Measurements from ENCODE around the gene KIF12. TPM values are rescaled to one million over a fixed set of nuclear protein-coding genes. Genes with fewer than 3 reads are reported as not detected.

Gene KIF12
- total RNA-seq, 2 donors from 2014 or later, result not detected

DNA sequence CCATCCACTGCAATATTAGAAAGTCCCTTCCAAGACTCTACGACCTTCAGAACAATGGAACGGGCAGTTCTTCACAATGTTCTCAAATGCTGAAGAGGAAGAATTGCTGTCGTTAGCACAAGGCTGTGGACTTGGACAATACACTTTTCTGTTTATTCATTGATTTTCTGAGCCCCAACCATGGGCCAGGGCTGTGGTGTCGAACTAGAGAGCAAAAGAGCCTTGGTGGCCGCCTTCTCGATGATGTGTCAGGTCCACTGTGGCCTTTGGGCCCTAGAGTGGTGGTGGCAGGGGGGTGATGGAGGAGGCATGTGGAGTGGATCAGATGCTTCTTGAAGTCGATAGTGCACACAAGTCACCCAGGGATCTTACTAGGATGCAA, 18.5 kb upstream of the KIF12 start:
- Histone ChIP-seq H3K27ac (no peak overlapping the region), H3K27me3 (no peaks in the 10 kb centered on the region), H3K36me3 (no peaks in the 10 kb centered on the region), H3K9me3 (no peaks in the 10 kb centered on the region), H3K4me1 (peaks cover 0 to 12% of the 10 kb centered on the region in 2 donors), H3K4me3 (no peak overlapping the region)
- DNase-seq (ENCODE audit: low spot score), result no peak
- TF ChIP-seq, protein P1, sequence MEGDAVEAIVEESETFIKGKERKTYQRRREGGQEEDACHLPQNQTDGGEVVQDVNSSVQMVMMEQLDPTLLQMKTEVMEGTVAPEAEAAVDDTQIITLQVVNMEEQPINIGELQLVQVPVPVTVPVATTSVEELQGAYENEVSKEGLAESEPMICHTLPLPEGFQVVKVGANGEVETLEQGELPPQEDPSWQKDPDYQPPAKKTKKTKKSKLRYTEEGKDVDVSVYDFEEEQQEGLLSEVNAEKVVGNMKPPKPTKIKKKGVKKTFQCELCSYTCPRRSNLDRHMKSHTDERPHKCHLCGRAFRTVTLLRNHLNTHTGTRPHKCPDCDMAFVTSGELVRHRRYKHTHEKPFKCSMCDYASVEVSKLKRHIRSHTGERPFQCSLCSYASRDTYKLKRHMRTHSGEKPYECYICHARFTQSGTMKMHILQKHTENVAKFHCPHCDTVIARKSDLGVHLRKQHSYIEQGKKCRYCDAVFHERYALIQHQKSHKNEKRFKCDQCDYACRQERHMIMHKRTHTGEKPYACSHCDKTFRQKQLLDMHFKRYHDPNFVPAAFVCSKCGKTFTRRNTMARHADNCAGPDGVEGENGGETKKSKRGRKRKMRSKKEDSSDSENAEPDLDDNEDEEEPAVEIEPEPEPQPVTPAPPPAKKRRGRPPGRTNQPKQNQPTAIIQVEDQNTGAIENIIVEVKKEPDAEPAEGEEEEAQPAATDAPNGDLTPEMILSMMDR (IDR thresholded peaks at IDR 0.05), result no peak

DNA sequence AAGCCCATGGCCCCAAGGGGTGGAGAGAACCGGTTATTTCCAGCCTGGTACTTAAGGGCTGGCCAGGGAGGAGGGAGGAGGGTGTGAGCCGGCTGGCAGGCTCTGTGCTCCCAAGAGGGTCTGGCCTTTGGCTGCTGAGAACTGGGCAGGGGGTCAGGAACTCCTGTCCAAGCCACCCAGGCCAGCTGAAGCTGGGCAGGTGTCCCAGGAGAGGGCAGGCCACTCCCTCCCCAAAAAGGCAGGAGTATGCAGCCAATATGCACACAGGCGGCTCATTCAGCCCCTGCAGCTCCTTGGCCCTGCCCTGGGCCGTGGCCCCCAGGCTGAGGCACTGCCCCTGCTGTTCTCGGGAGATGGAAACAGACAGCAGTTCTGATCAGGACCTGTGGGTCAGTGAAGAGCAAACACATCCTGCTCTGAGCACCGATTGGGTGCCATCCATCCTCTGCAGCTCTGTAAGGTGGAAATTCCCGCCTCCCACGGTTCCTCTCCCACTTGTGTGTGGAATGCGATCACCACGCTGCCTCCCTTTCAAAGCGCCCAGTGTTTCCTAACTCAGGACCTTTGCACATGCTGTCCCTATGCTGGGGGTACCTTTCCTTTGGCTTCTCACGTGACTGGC, 17.1 kb upstream of the KIF12 start:
- TF ChIP-seq, protein P1 (IDR thresholded peaks at IDR 0.05), result no peak
- Histone ChIP-seq H3K27me3 (no peaks in the 10 kb centered on the region), H3K27ac (no peak overlapping the region)

GRCh38 chr9:114115654-114116125, 16.6 kb upstream of the KIF12 start:
- Histone ChIP-seq H3K9me3 (no peaks in the 10 kb centered on the region), H3K36me3 (no peaks in the 10 kb centered on the region), H3K4me3 (no peak overlapping the region), H3K27ac (no peak overlapping the region), H3K27me3 (no peaks in the 10 kb centered on the region), H3K4me1 (peaks cover 0 to 14% of the 10 kb centered on the region in 2 donors)
- TF ChIP-seq, protein P1 (IDR thresholded peaks at IDR 0.05), result no peak
- DNase-seq (ENCODE audit: low spot score), result no peak

More for the DNA sequence above, 17.1 kb upstream of the KIF12 start:
- DNase-seq (ENCODE audit: low spot score), result no peak
- peaks cover 0 to 14% of the 10 kb centered on the region in 2 donors for H3K4me1 ChIP-seq
- H3K4me3 ChIP-seq, result no peak overlapping the region
- no peaks in the 10 kb centered on the region for H3K36me3 ChIP-seq
- no peaks in the 10 kb centered on the region for H3K9me3 ChIP-seq

DNA sequence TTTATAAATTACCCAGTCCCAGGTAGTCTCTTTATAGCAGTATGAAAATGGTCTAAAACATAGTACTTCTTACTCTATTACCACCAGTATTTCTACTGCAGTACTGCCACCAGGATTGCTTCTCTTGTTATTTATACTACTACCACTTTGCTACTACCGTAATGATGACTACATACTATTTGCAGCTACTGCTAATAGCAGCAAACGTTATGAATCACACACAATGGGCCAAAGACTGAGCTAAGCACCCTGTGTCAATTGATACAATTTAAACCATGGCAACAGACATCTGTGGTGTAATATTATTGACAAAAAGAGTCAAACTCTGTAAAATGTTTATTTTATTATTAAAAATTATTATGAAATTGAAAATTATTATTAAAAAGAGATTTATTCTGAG, 15.3 kb upstream of the KIF12 start:
- no peak overlapping the region for H3K4me3 ChIP-seq
- H3K9me3 ChIP-seq, result no peaks in the 10 kb centered on the region
- no peak for DNase-seq (ENCODE audit: low spot score)
- TF ChIP-seq, protein P1 (IDR thresholded peaks at IDR 0.05), result no peak
- H3K4me1 ChIP-seq, result peaks cover 0 to 14% of the 10 kb centered on the region in 2 donors
- no peak overlapping the region for H3K27ac ChIP-seq
- H3K27me3 ChIP-seq, result no peaks in the 10 kb centered on the region
- H3K36me3 ChIP-seq, result no peaks in the 10 kb centered on the region

- Histone ChIP-seq H3K9me3 (no peaks in the 10 kb centered on the region), H3K27ac (peak overlapping the region in 1 of 2 donors; percentile 2), H3K4me1 (peaks cover 0 to 14% of the 10 kb centered on the region in 2 donors), H3K27me3 (no peaks in the 10 kb centered on the region), H3K36me3 (no peaks in the 10 kb centered on the region), H3K4me3 (no peak overlapping the region)
- DNase-seq (ENCODE audit: low spot score), result peak; percentile 91
- TF ChIP-seq, protein P1 (IDR thresholded peaks at IDR 0.05), result no peak
These were observed 13.9 kb upstream of the KIF12 start for GRCh38 chr9:114112778-114113584.

All from right atrium auricular region (tissue), 2 donors.